Measurements from ENCODE around the gene BAIAP2.

DNA sequence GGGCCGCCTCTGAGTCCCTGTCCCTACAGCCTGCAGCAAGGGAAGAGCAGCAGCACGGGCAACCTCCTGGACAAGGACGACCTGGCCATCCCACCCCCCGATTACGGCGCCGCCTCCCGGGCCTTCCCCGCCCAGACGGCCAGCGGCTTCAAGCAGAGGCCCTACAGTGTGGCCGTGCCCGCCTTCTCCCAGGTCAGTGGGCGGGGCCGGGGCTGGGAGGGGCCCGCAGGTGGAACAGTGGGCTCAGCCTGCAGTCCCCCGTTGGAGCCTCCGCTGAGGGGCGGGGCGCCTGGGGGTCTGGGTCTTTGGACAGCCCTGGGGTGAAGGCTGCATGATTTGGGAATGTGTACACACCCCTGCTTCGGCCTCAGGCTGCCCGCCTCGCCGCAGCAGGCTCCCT, 71.8 kb downstream of the BAIAP2 start:
- TF ChIP-seq, protein P1, sequence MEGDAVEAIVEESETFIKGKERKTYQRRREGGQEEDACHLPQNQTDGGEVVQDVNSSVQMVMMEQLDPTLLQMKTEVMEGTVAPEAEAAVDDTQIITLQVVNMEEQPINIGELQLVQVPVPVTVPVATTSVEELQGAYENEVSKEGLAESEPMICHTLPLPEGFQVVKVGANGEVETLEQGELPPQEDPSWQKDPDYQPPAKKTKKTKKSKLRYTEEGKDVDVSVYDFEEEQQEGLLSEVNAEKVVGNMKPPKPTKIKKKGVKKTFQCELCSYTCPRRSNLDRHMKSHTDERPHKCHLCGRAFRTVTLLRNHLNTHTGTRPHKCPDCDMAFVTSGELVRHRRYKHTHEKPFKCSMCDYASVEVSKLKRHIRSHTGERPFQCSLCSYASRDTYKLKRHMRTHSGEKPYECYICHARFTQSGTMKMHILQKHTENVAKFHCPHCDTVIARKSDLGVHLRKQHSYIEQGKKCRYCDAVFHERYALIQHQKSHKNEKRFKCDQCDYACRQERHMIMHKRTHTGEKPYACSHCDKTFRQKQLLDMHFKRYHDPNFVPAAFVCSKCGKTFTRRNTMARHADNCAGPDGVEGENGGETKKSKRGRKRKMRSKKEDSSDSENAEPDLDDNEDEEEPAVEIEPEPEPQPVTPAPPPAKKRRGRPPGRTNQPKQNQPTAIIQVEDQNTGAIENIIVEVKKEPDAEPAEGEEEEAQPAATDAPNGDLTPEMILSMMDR (IDR thresholded peaks at IDR 0.05; ENCODE audit: insufficient read depth, low read depth, low read length) = no peak
- no peak for TF ChIP-seq EZH2 (IDR thresholded peaks at IDR 0.05; ENCODE audit: insufficient read depth, low read length)
